DMS53 treated with DMSO at 0.1 percent for 48 hours (cell line): ENCODE results near the gene SDK1.

ENCODE experiments used
- DNase-seq: peaks from one replicate; lab custom pipeline; 2025; ENCODE audit not compliant: unreplicated experiment; lab: John Stamatoyannopoulos, UW

The SDK1 gene

DNA sequence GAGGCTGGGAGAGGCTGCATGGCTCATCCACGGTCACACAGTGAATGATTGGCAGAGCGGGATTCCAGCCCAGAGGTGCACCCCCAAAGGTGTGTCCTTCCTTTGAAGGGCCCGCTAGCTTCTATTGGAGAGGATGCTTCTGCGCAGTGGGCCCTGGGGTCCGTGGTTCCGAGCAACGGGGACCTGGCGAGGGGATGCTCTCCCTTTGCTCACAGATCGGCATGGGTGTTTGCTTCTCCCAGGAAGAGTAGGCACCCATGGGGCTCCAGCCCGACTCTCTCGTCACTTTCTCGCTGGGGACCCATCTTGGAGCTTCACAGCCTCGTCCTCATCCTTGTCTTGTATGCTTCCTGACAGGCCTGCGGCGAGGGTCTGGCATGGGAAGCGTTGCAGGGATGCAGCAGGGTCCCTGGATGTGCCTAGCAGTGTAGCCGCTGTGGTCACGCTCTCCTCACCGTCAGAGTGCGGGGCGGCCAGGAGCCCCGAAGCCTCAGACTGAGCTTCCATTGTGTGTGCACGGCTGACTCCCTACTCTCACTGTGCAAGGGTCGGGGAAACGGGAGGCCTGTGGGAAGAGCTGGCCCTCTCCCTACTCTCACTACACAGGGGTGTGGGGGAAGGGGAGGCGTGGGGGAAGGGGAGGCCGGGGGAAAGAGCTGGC, 842.6 kb downstream of the SDK1 start:
- DNase-seq = no peak

GRCh38 chr7:4144172-4144701, 843.2 kb downstream of the SDK1 start:
- no peak for DNase-seq

- DNase-seq = no peak
Observed at GRCh38 chr7:4144811-4145510, 843.9 kb downstream of the SDK1 start.

GRCh38 chr7:4145576-4145975, 844.5 kb downstream of the SDK1 start:
- DNase-seq = no peak

GRCh38 chr7:4147926-4148620, 847.0 kb downstream of the SDK1 start:
- no peak for DNase-seq

GRCh38 chr7:4149236-4149635, 848.2 kb downstream of the SDK1 start:
- no peak for DNase-seq

GRCh38 chr7:4149645-4150044, 848.6 kb downstream of the SDK1 start:
- no peak for DNase-seq

GRCh38 chr7:4150731-4151130, 849.7 kb downstream of the SDK1 start:
- DNase-seq = no peak

DNA sequence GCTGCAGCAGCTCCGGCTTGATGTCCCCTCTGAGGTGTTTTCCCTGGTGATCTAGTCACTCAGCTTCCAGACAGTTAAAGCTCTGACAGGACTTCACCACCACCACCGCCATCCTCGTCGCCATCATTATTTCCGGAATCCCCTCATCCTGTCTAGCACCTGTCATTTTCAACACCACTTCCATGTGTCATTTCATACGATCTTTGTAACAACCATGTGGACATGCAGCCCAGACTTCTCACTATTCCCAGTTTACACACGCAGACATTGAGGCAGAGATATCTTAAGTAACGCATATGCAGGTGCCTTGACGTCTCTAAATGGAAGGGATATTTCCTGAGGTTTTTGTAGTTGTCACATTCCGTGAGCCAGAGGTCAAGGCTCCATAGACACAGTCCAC, 850.5 kb downstream of the SDK1 start:
- DNase-seq = no peak

- no peak for DNase-seq
Observed at GRCh38 chr7:4151926-4152549, 851.0 kb downstream of the SDK1 start.

DNA sequence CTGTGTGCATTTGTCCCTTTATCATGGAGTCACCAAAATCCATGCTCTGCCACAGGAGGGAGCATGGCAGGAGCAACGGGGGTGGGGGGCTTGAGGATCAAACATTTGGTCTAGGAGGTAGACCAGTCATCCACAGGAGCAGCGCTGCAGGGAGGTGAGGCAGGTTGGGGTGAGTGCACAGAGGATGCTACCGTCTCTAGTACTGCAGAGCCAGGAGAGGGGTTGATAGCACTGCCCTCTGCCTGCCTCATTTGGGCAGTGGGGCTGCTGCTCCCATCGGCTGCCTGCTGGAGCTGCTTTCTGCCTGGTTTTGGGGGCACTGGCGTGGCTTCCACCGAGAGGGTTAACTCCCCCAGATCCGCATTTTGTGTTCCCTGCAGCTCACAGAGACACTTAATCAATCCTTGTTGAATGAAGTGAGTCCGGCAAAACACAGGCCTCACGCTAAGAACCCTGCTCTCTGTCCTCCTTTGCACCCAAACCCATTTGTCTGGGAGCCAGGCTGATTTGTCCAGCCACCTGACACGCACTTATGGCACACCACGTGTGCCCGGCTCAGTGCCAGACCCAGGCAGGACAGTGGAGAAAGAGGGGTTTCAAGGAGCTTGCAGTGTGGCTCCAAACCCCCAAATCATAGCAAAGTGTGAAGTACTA, 854.0 kb downstream of the SDK1 start:
- no peak for DNase-seq

- DNase-seq = no peak
Observed at GRCh38 chr7:4156190-4156589, 855.1 kb downstream of the SDK1 start.

DNA sequence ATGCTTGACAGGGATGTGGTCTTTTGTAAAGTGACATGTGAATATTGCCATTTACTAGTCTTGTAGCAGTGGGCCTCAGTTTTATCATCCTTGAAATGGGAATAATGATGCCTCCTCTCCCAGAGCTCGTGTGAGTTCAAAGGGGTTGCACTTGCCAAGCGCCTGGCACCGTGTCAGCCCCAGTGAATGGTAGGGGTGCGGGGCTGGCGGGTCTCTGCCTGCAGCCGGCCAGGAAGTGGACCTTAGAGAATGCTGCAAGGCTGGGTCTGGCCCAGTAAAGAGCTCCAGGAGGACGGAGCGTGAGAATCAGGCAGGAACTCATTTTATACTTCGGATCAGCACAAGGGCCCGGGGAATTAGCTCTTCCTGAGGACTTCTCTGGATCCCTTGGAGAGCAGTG, 856.6 kb downstream of the SDK1 start:
- no peak for DNase-seq

DNA sequence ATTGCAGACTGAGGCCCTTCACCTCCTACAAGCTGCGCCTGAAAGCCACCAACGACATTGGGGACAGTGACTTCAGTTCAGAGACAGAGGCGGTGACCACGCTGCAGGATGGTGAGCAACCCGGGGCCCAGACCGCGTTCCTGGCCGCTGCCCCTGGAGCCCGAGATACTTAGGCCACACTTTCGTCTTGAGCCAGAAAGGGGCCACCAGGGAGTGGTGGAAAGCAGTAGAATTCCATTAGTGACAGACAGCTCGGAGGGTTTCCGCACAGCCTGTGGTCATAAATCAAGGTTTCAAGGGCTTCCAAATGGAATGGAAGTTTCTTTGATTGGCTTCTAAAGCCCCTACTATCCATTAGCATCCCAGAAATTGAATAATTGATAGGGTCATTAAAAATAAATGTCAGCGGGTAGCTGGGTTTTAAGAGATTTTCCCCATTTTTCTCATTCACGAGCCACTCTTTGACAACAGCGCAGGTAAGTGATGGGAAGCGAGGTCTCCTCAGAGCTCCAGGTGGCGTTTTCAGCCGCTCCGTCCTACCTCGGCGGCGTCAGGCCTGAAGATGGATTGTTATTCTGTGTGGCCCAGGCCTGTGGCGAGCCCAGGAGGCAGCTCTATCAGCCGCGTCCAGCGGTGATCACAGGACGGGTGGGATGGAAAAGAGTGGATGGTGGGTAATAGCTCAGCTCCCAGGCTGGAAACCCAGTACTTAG, 857.5 kb downstream of the SDK1 start:
- no peak for DNase-seq

GRCh38 chr7:4159154-4159501, 858.1 kb downstream of the SDK1 start:
- no peak for DNase-seq

- DNase-seq = no peak
Observed at GRCh38 chr7:4159761-4160554, 858.9 kb downstream of the SDK1 start.

DNA sequence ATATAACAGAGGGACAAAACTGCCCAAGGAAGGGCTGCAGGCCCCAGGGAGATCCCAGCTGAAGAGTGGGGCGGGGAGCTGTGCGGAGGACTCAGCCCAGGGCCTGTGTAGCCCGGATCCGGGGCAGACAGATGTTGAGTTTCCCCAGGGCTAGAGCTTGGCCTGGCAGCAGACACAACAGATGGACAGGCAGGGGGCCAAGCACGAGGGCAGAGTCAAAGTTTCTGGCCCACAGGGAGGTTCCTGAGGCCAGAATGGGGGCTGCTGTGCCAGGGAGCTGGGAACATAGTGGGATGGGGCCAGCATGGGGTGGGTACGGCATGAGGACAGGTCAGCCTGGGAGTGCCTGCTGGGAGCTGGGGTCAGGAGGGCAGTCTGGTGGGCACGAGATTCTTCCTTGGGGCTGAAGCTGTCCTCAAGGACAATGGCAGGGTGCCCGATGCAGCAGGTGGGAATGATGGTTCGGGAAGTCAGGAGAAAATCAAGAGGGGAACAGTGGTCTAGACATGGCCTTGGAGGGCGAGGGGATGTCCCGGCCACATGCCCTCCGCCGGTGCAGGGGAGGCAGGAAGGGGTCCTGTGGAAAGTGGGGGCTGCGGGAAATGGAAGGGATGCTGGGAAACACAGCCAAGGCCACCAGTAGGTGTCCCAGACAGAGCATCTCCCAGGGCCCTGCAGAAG, 862.0 kb downstream of the SDK1 start:
- no peak for DNase-seq

- DNase-seq = no peak
Observed at GRCh38 chr7:4163565-4164203, 862.6 kb downstream of the SDK1 start.

- DNase-seq = no peak
Observed at GRCh38 chr7:4164556-4164955, 863.5 kb downstream of the SDK1 start.
